CD4-positive, alpha-beta T cell treated with Interleukin-6 at 100 ng/mL for 8 hours (primary cell): ENCODE results near the gene RFESD.

Experiments used
- DNase-seq: peaks from one replicate; pipeline ENCODE4 v3.0.0-alpha.2; 2020; ENCODE audit warnings: mixed read lengths, low spot score

The RFESD gene

GRCh38 chr5:95646569-95647431, at the start of gene RFESD:
RFESD (plus strand) TSS chr5:95646777; CDS start chr5:95652272, 5,495 bp downstream.
- DNase-seq, result peak; percentile 92

GRCh38 chr5:95599252-95599651, 47.3 kb upstream of the RFESD start:
- no peak for DNase-seq

GRCh38 chr5:95600557-95600956, 46.0 kb upstream of the RFESD start:
- no peak for DNase-seq

- no peak for DNase-seq
Measured at GRCh38 chr5:95605786-95606185, 40.8 kb upstream of the RFESD start.

GRCh38 chr5:95606419-95606818, 40.2 kb upstream of the RFESD start:
- DNase-seq, result no peak

- no peak for DNase-seq
Measured at GRCh38 chr5:95609711-95610110, 36.9 kb upstream of the RFESD start.

GRCh38 chr5:95610546-95610945, 36.0 kb upstream of the RFESD start:
- DNase-seq, result no peak

- DNase-seq, result no peak
Measured at GRCh38 chr5:95611396-95611795, 35.2 kb upstream of the RFESD start.

- DNase-seq, result no peak
Measured at GRCh38 chr5:95613514-95613913, 33.1 kb upstream of the RFESD start.

GRCh38 chr5:95615164-95615467, 31.5 kb upstream of the RFESD start:
- DNase-seq, result no peak

- no peak for DNase-seq
Measured at GRCh38 chr5:95617057-95617456, 29.5 kb upstream of the RFESD start.

GRCh38 chr5:95619096-95619495, 27.5 kb upstream of the RFESD start:
- DNase-seq, result no peak

GRCh38 chr5:95619514-95620029, 27.0 kb upstream of the RFESD start:
- no peak for DNase-seq

GRCh38 chr5:95620030-95620869, 26.3 kb upstream of the RFESD start, which contains the start of gene GPR150:
GPR150 (plus strand) TSS chr5:95620087; CDS start chr5:95620276, 189 bp downstream.
- peak; percentile 55 for DNase-seq

GRCh38 chr5:95620870-95621838, 25.4 kb upstream of the RFESD start:
- peak; percentile 34 for DNase-seq

GRCh38 chr5:95621839-95622629, 24.5 kb upstream of the RFESD start:
- peak; percentile 61 for DNase-seq

GRCh38 chr5:95623706-95624105, 22.9 kb upstream of the RFESD start:
- no peak for DNase-seq

GRCh38 chr5:95624368-95624767, 22.2 kb upstream of the RFESD start:
- DNase-seq, result no peak

- no peak for DNase-seq
Measured at GRCh38 chr5:95626701-95627100, 19.9 kb upstream of the RFESD start.

- no peak for DNase-seq
Measured at GRCh38 chr5:95627971-95628810, 18.4 kb upstream of the RFESD start.
